Fibroblast of villous mesenchyme (primary cell): ENCODE data around the gene LSS. TPM values are rescaled to one million over a fixed set of nuclear protein-coding genes. Genes with fewer than 3 reads are reported as not detected.
A peak's percentile ranks its signal among the peaks of the same experiment; 100 is the strongest.

Source experiments
- DNase-seq: peaks from one replicate; pipeline ENCODE4 v3.0.0-alpha.2; 2010; ENCODE audit warnings: low read depth
- H3K4me3 ChIP-seq: 2 replicates; pipeline ENCODE4 v1.5.1; 2011; ENCODE audit warnings: low read depth, mild to moderate bottlenecking, low read length
- CTCF ChIP-seq: IDR thresholded peaks from 2 replicates; pipeline ENCODE4 v1.5.1; 2012; ENCODE audit warnings: low read depth, mild to moderate bottlenecking, low read length; ENCODE audit not compliant: insufficient read depth
- total RNA-seq: library from RNA; depleted of rRNA; stranded (reverse); fragments of >200 nt; gene quantifications from 2 replicates; pipeline ENCODE4 v1.2.3, GENCODE V29; 2012

The LSS gene
- total RNA-seq, 1 donor = 139 TPM

- TF ChIP-seq CTCF = no peak
- no peak for DNase-seq
- H3K4me3 ChIP-seq = no peak overlapping the region
These were observed 31.8 kb downstream of the LSS start for GRCh38 chr21:46196733-46197132.

- DNase-seq = no peak
- no peak overlapping the region for H3K4me3 ChIP-seq
- no peak for TF ChIP-seq CTCF
These were observed 32.9 kb downstream of the LSS start for GRCh38 chr21:46195595-46196195.

- no peak for TF ChIP-seq CTCF
- H3K4me3 ChIP-seq = no peak overlapping the region
- DNase-seq = no peak
These were observed 33.9 kb downstream of the LSS start for GRCh38 chr21:46194374-46195334.

- no peak overlapping the region for H3K4me3 ChIP-seq
- no peak for TF ChIP-seq CTCF
- DNase-seq = no peak
These were observed 34.7 kb downstream of the LSS start for GRCh38 chr21:46193829-46194373.

GRCh38 chr21:46191686-46192575, 36.6 kb downstream of the LSS start:
- DNase-seq = no peak
- no peak for TF ChIP-seq CTCF
- no peak overlapping the region for H3K4me3 ChIP-seq

- H3K4me3 ChIP-seq = no peak overlapping the region
- peak; percentile 81 for DNase-seq
- TF ChIP-seq CTCF = no peak
These were observed 37.3 kb downstream of the LSS start for GRCh38 chr21:46191257-46191685.
